ENCODE measurements around the gene MSH4.
"Not testable (repeated sequence)": the region's sequence is repeated elsewhere in the genome, so short reads cannot be mapped to it uniquely, and the experiment has no call there.

MSH4 gene

GRCh38 chr1:75796376-75797272 is at the start of gene MSH4:
MSH4 (plus strand) TSS chr1:75796882; CDS start chr1:75796986, 104 bp downstream.
- no peak for TF ChIP-seq CTCF (IDR thresholded peaks at IDR 0.05)
- H3K27me3 ChIP-seq: no peaks in the 10 kb centered on the region
- no peaks in the 10 kb centered on the region for H3K9me3 ChIP-seq
- no peaks in the 10 kb centered on the region for H3K4me1 ChIP-seq
- peaks cover 57 to 70% (median 69%) of the 10 kb centered on the region in 3 donors for H3K36me3 ChIP-seq
- no peak within 1 kb of the TSS for H3K27ac ChIP-seq
- H3K4me3 ChIP-seq: no peak within 1 kb of the TSS
- DNase-seq: no peak
- intact Hi-C loops (cut with DNase I; ENCODE audit: low total_unique reads): no loop called here

GRCh38 chr1:75757210-75757609 is 39.5 kb upstream of the MSH4 start:
- H3K9me3 ChIP-seq; DNase-seq; H3K4me3 ChIP-seq; H3K4me1 ChIP-seq; H3K27ac ChIP-seq; intact Hi-C loops (cut with DNase I; ENCODE audit: low total_unique reads); H3K27me3 ChIP-seq: not testable (repeated sequence)
- peaks cover 32 to 42% (median 34%) of the 10 kb centered on the region in 3 donors for H3K36me3 ChIP-seq

- peaks cover 21 to 33% (median 30%) of the 10 kb centered on the region in 3 donors for H3K36me3 ChIP-seq
- H3K4me1 ChIP-seq; intact Hi-C loops (cut with DNase I; ENCODE audit: low total_unique reads); H3K27ac ChIP-seq; H3K27me3 ChIP-seq; H3K9me3 ChIP-seq; H3K4me3 ChIP-seq; DNase-seq: not testable (repeated sequence)
Measured at GRCh38 chr1:75758543-75758942, 38.1 kb upstream of the MSH4 start.

- no peak for TF ChIP-seq CTCF (IDR thresholded peaks at IDR 0.05)
- peaks cover 0 to 14% (median 4%) of the 10 kb centered on the region in 4 donors for H3K4me1 ChIP-seq
- no peak overlapping the region for H3K4me3 ChIP-seq
- no peaks in the 10 kb centered on the region for H3K9me3 ChIP-seq
- H3K27ac ChIP-seq: no peak overlapping the region
- intact Hi-C loops (cut with DNase I; ENCODE audit: low total_unique reads): no loop called here
- H3K27me3 ChIP-seq: no peaks in the 10 kb centered on the region
- DNase-seq: no peak
- peaks cover 0 to 17% (median 0%) of the 10 kb centered on the region in 3 donors for H3K36me3 ChIP-seq
Measured at GRCh38 chr1:75764057-75764655, 32.5 kb upstream of the MSH4 start.

- Histone ChIP-seq H3K27ac (peak overlapping the region in 1 of 2 donors; percentile 32), H3K36me3 (peaks cover 0 to 17% (median 0%) of the 10 kb centered on the region in 3 donors), H3K4me3 (no peak overlapping the region), H3K4me1 (peaks cover 0 to 14% (median 4%) of the 10 kb centered on the region in 4 donors), H3K27me3 (no peaks in the 10 kb centered on the region), H3K9me3 (no peaks in the 10 kb centered on the region)
- no peak for DNase-seq
- intact Hi-C loops (cut with DNase I; ENCODE audit: low total_unique reads): no loop called here
- TF ChIP-seq CTCF (IDR thresholded peaks at IDR 0.05): no peak
Measured at GRCh38 chr1:75765697-75766355, 30.9 kb upstream of the MSH4 start.

- no peak overlapping the region for H3K27ac ChIP-seq
- H3K27me3 ChIP-seq: no peaks in the 10 kb centered on the region
- H3K36me3 ChIP-seq: peaks cover 0 to 8% (median 0%) of the 10 kb centered on the region in 3 donors
- no peaks in the 10 kb centered on the region for H3K9me3 ChIP-seq
- intact Hi-C loops (cut with DNase I; ENCODE audit: low total_unique reads): no loop called here
- no peak overlapping the region for H3K4me3 ChIP-seq
- no peak for DNase-seq
- H3K4me1 ChIP-seq: peaks cover 0 to 14% (median 4%) of the 10 kb centered on the region in 4 donors
- no peak for TF ChIP-seq CTCF (IDR thresholded peaks at IDR 0.05)
Measured at GRCh38 chr1:75768016-75768415, 28.7 kb upstream of the MSH4 start.

Data from tibial artery (tissue), 4 donors.